K562 (cell line): ENCODE measurements around the gene ADAMTS14. TPM values are rescaled to one million over a fixed set of nuclear protein-coding genes. Genes with fewer than 3 reads are reported as not detected.

Experiments
- ATAC-seq: fragments of 200-7000 bp; cut with Tn5 transposase; 3 replicates; pipeline ENCODE4 v1.9.1; 2020; ENCODE audit warnings: moderate library complexity
- BruUV-seq: library from RNA; stranded (reverse); fragments of 400-500 nt; replicated peaks from 2 replicates; lab custom pipeline; 2021; lab: Mats Ljungman, UMichigan
- CTCF ChIA-PET: fragments of 300-600 bp; formaldehyde crosslinking; extraction: SDS; loops from one replicate; lab custom pipeline; 2021; ENCODE audit warnings: low intra/inter-chr PET ratio; lab: Yijun Ruan, JAX
- POLR2A ChIA-PET: fragments of 300-600, 350-650 bp; sonication (Branson Sonifier 250); formaldehyde crosslinking; extraction: SDS; loops from one replicate; lab custom pipeline; 2021; ENCODE audit warnings: antibody characterized with exemption, inconsistent platforms; lab: Yijun Ruan, JAX
- DNase-seq, 4 experiments: peaks; one replicate each; pipeline versions ENCODE4 v3.0.0 to v3.0.0-alpha.2; 2011 to 2018; ENCODE audit warnings: low spot score in 3 of 4, mixed read lengths in 3 of 4; ENCODE audit errors: extremely low read depth in 1 of 4
- FAIRE-seq: peaks from 2 replicates; lab custom pipeline; 2011; peaks lifted over from hg19 to GRCh38; lab: Jason Lieb, UNC
- H2AFZ ChIP-seq: 2 replicates; pipeline ENCODE4 v1.6.0; 2011; ENCODE audit warnings: low read depth, low read length, control low read depth, inconsistent platforms
- H3K27ac ChIP-seq: fragments of 200-600 bp; 3 replicates; pipeline ENCODE4 v1.8.0; 2011; ENCODE audit warnings: low read depth, mild to moderate bottlenecking, control low read depth, inconsistent platforms, low read length, moderate library complexity, mixed read lengths; ENCODE audit errors: extremely low read depth
- H3K27me3 ChIP-seq, 2 experiments: fragments of 300-600 bp in 1 of 2; 2 replicates in 1 of 2; 3 replicates in 1 of 2; pipeline versions ENCODE4 v1.6.0 to v1.8.0; 2011; ENCODE audit warnings: inconsistent platforms in 2 of 2, low read length in 2 of 2, mild to moderate bottlenecking in 1 of 2, mixed read lengths in 1 of 2, moderate library complexity in 1 of 2; ENCODE audit not compliant: control insufficient read depth in 2 of 2, insufficient read depth in 2 of 2
- H3K36me3 ChIP-seq: fragments of 300-600 bp; 3 replicates; pipeline ENCODE4 v1.8.0; 2011; ENCODE audit warnings: mild to moderate bottlenecking, low read length, inconsistent platforms; ENCODE audit not compliant: control insufficient read depth, insufficient read depth
- H3K4me1 ChIP-seq, 2 experiments: fragments of 200-600 bp in 1 of 2; replicated peaks in 1 of 2; 2 replicates in 1 of 2; 3 replicates in 1 of 2; pipeline versions ENCODE4 v1.5.1 to v1.8.0; 2011; ENCODE audit warnings: inconsistent platforms in 2 of 2, low read length in 2 of 2, mild to moderate bottlenecking in 1 of 2, mixed read lengths in 1 of 2, moderate library complexity in 1 of 2; ENCODE audit not compliant: control insufficient read depth in 2 of 2, insufficient read depth in 2 of 2
- H3K4me2 ChIP-seq: 2 replicates; pipeline ENCODE4 v1.6.1; 2011; ENCODE audit warnings: low read length, control low read depth, inconsistent platforms, mixed read lengths; ENCODE audit not compliant: insufficient read depth
- H3K4me3 ChIP-seq: fragments of 200-600 bp; sonication (generic), shearing (Covaris generic); 2 replicates; pipeline ENCODE4 v1.5.1; 2016; ENCODE audit warnings: control low read depth, inconsistent platforms
- H3K79me2 ChIP-seq: fragments of 200-600 bp; 3 replicates; pipeline ENCODE4 v1.8.0; 2011; ENCODE audit warnings: low read length, inconsistent platforms; ENCODE audit not compliant: control insufficient read depth, insufficient read depth
- H3K9ac ChIP-seq, 2 experiments: 2 replicates each; pipeline versions ENCODE4 v1.6.0 to v1.6.1; 2011; ENCODE audit warnings: low read depth in 2 of 2, low read length in 2 of 2, control low read depth in 1 of 2, inconsistent platforms in 1 of 2, mild to moderate bottlenecking in 1 of 2, mixed read lengths in 1 of 2; ENCODE audit not compliant: insufficient read depth in 1 of 2
- H3K9me1 ChIP-seq: one replicate; pipeline ENCODE4 v1.6.0; 2011; ENCODE audit warnings: inconsistent platforms, mild to moderate bottlenecking, low read length, moderate library complexity; ENCODE audit not compliant: control insufficient read depth, insufficient read depth
- H3K9me3 ChIP-seq: replicated peaks from 2 replicates; pipeline ENCODE4 v1.5.1; 2011; ENCODE audit warnings: low read depth, low read length, inconsistent platforms; ENCODE audit not compliant: control insufficient read depth, insufficient read depth
- H4K20me1 ChIP-seq: replicated peaks from 2 replicates; pipeline ENCODE4 v1.6.1; 2011; ENCODE audit warnings: low read length, inconsistent platforms, mixed read lengths; ENCODE audit not compliant: control insufficient read depth, insufficient read depth
- CTCF ChIP-seq, 3 experiments: IDR thresholded peaks in 2 of 3; conservative IDR thresholded peaks in 1 of 3; 2 replicates each; pipeline ENCODE4 v1.5.1; 2011 to 2012; ENCODE audit warnings: low read length in 3 of 3, mild to moderate bottlenecking in 3 of 3, control low read depth in 2 of 3, improper control_type of control experiment in 1 of 3, inconsistent platforms in 1 of 3, low read depth in 1 of 3, mixed read lengths in 1 of 3, moderate library complexity in 1 of 3; ENCODE audit not compliant: insufficient read depth in 2 of 3
- POLR2G ChIP-seq: fragments of 200-400 bp; formaldehyde crosslinking; IDR thresholded peaks from 2 replicates; pipeline ENCODE4 v1.6.1; 2017; ENCODE audit warnings: low read depth, mild to moderate bottlenecking, antibody characterized with exemption, low read length, moderate library complexity
- WHSC1 ChIP-seq: IDR thresholded peaks from one replicate; pipeline ENCODE4 v1.6.1; 2012; ENCODE audit warnings: low read length, control low read depth, inconsistent platforms
- WGBS: fragments of 100-300 bp; shearing (Covaris generic); methylation state at CpG from one replicate; pipeline ENCODE4 v1.1.6; 2016; ENCODE audit warnings: low coverage, mixed read lengths; ENCODE audit not compliant: insufficient coverage; ENCODE audit errors: missing lambda C conversion rate; 5-methylcytosine and 5-hydroxymethylcytosine counted together
- in situ Hi-C: fragments of 300-500 bp; cut with MboI; formaldehyde crosslinking; loops from 4 replicates; pipeline ENCODE4 v1.15.0; 2018; ENCODE audit warnings: inconsistent platforms, mixed read lengths
- intact Hi-C: fragments of 100-400 bp; cut with micrococcal nuclease; formaldehyde crosslinking; loops from 2 replicates; pipeline ENCODE4 v1.14.2; 2022
- polyA plus RNA-seq, 8 experiments: library from polyadenylated mRNA; depleted of rRNA in 4 of 8; stranded (reverse) in 5 of 8; unstranded in 3 of 8; fragments of >200 nt; fragmentation: Nextera tagmentation in 2 of 8; fragmentation: Illumina TruSeq in 1 of 8; extraction: Ambion mirVana in 2 of 8; extraction: Trizol in 1 of 8; gene quantifications; 2 replicates each; pipeline versions ENCODE4 v1.2.1 to v1.2.3, GENCODE V29; 2011 to 2014; ENCODE audit warnings: inconsistent platforms in 1 of 8, missing spikeins in 1 of 8
- total RNA-seq, 7 experiments: library from RNA; depleted of rRNA in 6 of 7; stranded (reverse); fragments of >200 nt in 6 of 7; fragmentation: Illumina TruSeq in 2 of 7; extraction: Trizol in 2 of 7; gene quantifications; 2 replicates each; pipeline versions ENCODE4 v1.2.1 to v1.2.3, GENCODE V29; 2011 to 2021; ENCODE audit warnings: low replicate concordance in 1 of 7

Gene ADAMTS14
- total and polyA plus RNA-seq, 9 of the 15 experiments (the other 6 are each of a cell fraction or from before 2014, with no cell fraction given): 0.04 to 37.4 (median 15.9) TPM

DNA sequence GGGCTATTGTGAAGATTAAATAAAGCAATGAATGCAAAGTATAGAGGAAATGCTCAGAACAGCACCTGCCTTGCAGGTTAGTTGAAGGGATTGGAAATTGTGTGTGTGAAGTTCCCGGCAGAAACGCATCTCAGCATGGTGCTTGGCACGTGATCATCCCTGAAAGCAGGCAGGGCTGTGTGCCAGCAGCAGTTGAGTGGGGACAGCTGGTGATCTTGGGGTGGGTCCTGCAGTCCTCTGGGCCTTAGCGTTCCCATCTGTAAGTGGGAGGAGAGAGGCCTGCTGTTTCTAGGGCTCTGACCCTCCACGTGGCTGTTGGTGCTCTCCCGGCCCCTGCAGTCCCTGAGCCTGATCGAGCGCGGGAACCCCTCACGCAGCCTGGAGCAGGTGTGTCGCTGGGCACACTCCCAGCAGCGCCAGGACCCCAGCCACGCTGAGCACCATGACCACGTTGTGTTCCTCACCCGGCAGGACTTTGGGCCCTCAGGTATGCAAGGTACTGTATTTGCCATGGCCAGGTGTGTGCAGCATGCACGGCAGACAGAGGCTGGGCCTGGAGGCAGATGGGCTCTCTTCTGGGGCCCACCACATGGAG, 57.6 kb downstream of the ADAMTS14 start:
- FAIRE-seq: no peak
- Histone ChIP-seq H3K4me3 (no peak overlapping the region), H3K9me1 (no peaks in the 10 kb centered on the region)
- no peak for ATAC-seq
- no TSS peak for BruUV-seq
- POLR2A ChIA-PET: interaction anchor here (0.8 to 1.3 kb wide), 2 partner anchors 9 to 10 kb away, joined by 3 to 4 read pairs; no protein-coding TSS in a partner anchor
- no peak for DNase-seq
- intact Hi-C loops: no loop called here
- TF ChIP-seq CTCF (IDR thresholded peaks at IDR 0.05 in 2 of 3, conservative IDR thresholded peaks at IDR 0.05 in 1 of 3; ENCODE audit: insufficient read depth in 2 of 3, low read depth in 1 of 3, low read length in 3 of 3) (no peak), POLR2G (0 out of 2 replicates have a peak, but pooled peaks have one; percentile 34), WHSC1 (peak; percentile 54)
- TF ChIP-seq, all 486 proteins: peak for 2
- H2AFZ ChIP-seq: no peak overlapping the region
- H3K4me1 ChIP-seq: peaks cover 0 to 10% of the 10 kb centered on the region in 2 experiments; a peak in 1 of 5 replicates
- H3K27ac ChIP-seq: no peak overlapping the region
- H3K9ac ChIP-seq: peak overlapping the region in 1 of 2 experiments; percentile 75; a peak in 1 of 4 replicates
- peaks cover 2% of the 10 kb centered on the region; the same call in 1 of the 3 replicates for H3K79me2 ChIP-seq
- no peaks in the 10 kb centered on the region for H4K20me1 ChIP-seq
- no peaks in the 10 kb centered on the region for H3K9me3 ChIP-seq
- H3K36me3 ChIP-seq: peaks cover 93% of the 10 kb centered on the region
- in situ Hi-C loops: no loop called here
- 85% methylated on average over 16 of the region's 16 CpGs for WGBS
- no peaks in the 10 kb centered on the region for H3K27me3 ChIP-seq
- CTCF ChIA-PET: no interaction called here
- no peak overlapping the region for H3K4me2 ChIP-seq
